Stimulated activated CD8-positive, alpha-beta memory T cell treated with anti-CD3 and anti-CD28 coated beads, Interleukin-12 subunit alpha, Interleukin-12 subunit beta, amount 100 ng/mL, for 1 hour (primary cell): ENCODE data around the gene CLDN9.
A peak's percentile ranks its signal among the peaks of the same experiment; 100 is the strongest.

Source experiments
- DNase-seq: peaks from one replicate; pipeline ENCODE4 v3.0.0-alpha.2; 2020; ENCODE audit warnings: low read depth

The CLDN9 gene

DNA sequence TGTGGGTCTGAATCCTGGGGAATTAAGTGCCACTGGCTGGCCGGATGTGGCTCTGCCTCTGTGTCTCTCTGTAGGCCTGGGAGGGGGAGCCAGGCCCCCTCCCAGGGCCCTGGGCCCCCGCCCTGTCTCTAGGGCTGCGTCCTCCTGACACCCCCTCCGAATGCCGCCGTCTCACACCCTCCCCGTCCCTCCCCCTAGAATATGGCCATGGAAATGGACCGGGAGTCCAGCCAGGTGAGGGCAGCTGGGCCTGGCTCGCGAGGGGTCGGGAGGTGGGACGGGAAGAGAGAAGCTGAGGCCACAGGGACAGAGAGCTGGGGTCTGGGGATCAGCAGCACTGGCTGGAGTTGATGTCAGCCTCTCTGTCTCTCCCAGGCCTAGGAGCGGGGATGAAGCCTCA is 16.4 kb upstream of the CLDN9 start:
- no peak for DNase-seq

DNA sequence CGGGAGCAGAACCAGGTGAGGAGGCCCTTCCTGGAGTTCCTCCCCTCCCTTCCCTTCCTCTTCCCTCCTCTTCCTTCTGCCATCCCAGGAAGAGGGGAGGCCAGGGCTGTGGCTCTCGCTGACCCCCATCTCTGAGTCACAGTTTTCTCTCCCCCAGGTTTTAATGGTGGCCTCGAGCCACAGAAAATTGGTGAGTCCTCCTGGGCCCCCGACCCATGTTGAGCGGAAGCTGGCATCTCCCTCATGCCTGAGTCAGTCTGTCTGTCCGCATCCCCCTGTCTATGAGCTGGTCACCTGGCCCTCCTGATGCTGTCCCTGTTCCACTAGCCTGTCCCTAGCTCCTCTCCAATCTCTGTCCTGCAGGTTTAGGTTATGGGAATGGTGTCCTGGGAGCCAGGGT is 12.8 kb upstream of the CLDN9 start:
- DNase-seq: no peak

DNA sequence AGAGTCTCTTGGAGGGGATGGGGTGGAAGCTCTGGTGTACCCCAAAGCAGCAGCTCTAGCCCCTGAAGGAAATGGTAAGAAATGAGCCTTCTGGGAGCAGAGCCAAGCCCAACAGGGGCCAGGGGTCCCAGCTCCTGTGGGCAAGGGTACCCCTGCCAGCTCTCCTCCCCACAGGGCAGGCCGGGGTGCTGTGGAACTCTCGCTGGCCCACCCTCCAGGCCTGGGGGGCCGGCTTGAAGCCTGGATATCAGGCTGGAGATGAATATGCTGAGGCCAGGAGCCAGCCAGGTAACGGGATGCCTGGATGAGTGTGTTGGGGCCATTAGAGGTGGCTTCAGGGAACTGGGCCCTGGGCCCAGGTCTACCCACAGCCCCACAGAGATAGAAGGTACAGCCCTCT is 12.2 kb upstream of the CLDN9 start:
- no peak for DNase-seq

DNA sequence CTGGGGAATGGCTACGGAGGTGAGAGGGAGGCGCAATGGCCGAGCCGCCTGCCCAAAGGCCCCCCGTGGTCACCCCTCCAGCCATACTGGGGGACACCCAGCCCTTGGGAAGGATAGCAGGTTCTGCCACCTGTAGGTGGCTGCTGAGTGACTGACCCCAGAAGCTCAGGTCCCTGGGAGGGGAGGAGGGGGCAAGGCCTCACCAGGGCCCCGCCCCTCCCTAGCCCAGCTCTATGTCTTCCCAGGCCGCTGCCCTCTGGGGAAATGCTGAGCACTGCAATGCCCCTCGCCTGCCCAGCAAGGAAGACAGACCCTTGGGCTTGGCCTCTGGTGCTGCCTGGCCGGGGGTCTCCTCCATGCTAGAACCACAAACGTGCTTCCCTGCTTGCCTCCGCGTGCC is 11.4 kb upstream of the CLDN9 start:
- no peak for DNase-seq

DNA sequence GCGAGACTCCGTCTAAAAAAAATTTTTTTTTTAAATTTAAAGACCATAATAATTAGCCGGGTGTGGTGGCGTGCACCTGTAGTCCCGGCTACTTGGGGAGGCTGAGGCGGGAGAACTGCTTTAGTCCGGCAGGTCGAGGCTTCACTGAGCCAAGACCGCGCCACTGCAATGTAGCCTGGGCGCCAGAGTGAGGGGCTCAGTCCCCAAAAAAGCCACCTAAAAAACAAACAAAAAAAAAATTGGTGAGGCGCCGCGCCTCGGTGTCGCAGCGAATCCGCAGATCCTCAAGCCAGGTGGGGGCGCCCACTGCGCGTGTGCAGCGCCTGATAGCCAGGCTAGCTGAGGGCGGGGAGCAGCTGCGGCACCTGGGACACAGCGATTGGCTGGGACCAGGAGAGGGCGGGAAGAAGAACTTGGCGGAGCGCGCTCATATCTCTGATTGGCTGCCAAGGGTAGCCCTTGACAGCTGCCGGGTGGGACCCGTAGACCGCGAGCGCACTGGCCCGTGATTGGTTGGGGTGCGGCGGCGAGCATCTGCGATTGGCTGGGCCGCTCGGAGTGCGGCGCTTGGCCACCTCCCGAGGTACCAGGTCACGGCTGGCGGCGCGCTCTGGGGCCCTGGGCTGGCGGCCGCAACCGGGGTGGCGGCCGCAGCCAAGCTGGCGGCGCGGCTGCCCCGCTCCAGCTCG is 9.0 kb upstream of the CLDN9 start:
- DNase-seq: peak; percentile 94

DNA sequence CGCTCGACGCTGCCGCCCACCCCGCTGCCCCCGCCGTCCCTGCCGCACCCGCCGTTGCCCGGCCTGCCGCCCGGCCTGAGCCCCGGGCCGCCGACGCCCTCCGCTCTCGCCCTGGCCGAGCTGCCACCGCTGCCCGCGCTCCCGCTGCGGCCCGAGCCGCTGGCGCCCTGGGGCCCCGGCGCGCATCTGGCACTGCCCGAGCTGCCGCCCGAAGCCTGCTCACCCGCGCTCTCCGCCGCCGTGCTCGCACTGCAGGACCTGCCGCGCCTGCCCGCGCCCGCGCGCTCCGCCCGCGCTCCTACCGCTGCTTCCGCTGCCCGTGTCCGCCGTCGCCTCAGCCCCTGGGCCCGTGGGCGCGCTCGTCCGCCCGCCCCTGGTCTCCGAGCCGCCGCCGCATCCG is 8.4 kb upstream of the CLDN9 start:
- DNase-seq: no peak

DNA sequence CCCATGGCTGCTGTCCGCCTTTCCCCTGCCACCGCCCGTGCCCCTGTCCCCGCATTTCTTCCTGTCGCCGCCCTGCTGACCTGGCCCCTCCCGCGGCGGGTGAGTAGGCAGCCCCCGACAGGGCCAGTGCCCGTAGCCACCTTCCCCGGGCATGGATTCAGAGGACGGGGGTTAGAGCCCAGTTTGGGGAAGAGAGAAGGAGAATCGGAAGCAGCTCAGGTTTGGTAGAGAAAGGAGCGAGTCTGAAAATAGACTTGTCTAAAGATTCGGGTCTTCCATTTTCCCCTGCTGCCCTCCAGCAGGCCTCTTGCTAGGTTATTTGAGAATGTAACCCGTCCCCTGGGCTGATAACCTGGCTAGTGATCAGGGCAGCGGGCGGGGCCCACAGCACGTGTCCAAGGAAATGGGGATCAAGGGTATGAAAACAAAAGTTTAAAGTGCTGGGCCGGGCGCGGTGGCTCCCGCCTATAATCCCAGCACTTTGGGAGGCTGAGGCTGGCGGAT is 7.9 kb upstream of the CLDN9 start:
- DNase-seq: no peak

DNA sequence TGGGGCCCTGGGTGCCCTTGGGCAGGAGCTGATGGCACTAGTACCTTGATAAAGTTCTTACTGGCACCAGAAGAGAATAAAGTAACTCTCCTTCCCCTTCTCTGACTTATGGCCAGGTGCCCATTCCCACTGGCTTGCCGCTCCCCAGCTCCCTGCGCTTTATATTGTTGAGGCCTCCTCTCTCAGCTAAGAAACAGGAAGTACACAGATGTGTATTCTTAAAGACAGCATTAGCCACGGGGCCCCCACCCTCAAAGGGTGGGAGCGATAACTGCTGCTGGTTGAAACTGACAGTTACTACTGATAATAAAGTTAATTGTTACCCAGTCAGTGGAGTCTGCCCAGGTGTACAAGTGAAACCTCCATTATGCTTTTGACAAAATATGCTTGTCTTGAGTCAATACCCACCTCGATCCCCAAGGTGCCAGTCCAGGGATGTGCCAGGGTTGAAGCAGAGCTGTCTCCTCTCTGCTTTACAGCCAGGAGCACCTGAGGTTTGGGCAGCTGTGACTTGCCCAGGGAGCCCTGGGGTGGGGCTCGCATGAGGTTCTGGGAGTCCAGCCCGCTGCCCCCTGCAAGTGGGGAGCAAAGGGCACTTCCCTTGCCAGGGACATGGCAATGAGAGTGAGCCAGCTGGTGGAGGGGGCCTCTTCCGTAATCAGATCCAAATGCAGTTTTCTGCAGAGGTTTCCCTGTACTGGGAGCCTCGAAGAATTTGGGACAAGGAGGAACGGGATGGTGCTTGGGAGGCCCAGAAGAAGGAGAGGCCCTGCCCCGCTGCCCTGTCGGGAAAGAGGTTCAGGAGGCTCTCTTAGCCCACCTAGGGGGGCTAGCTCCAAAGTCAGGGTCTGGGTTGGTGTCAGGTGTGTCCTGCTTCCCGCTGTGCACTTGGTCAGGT is 5.4 kb upstream of the CLDN9 start:
- no peak for DNase-seq

DNA sequence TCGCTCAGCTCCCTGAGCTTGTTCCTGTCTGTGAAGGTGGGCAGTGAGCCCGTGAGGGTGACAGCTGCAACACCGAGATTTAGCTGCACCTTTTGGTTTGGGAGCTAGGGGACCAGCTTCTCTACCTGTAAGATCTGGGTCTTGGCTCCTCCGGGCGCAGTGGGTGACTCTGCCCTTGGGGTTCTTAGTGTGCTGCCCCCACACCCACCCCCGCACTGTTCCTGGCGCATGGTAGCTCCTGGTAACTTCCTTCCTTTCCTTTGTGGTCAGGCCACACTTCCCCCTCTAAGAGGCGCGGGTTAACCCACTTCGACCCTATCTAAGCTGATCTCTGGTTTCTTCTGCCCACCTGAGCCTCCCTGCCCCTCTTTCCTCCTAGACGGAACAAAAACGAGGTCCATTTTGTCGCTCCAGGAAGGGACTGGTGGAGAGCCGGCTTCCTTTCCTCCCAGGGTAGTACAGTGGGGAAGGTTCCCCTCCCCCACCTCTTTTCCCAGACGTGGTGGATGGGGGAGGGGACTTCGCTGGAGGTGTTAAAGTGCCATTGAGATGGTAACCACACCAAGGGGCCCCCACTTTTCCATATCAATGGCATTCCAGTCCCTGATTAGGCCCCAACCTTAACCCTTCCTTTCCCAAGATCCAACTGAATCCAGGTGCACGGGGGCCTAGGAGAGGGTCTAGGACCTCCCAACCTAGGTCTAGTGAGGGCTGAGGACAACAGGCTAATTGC is 4.6 kb upstream of the CLDN9 start:
- no peak for DNase-seq

DNA sequence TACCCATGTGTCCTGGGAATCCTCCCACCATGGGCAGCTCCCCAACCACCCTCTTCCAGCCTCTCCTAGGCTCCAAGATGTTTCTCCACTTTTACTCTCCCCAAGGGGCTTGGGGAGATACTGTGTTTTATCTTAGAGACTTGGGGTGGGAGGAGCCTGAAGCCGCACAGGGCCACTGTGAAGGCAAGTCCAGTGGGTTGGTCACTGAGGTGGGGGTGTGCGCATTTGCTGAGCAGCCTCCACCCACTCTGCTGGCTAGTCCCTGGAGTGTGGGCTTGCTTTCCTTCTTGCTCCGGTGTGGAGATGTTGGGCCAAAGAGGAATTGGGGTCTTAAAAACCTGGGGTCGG is 4.1 kb upstream of the CLDN9 start:
- DNase-seq: no peak

DNA sequence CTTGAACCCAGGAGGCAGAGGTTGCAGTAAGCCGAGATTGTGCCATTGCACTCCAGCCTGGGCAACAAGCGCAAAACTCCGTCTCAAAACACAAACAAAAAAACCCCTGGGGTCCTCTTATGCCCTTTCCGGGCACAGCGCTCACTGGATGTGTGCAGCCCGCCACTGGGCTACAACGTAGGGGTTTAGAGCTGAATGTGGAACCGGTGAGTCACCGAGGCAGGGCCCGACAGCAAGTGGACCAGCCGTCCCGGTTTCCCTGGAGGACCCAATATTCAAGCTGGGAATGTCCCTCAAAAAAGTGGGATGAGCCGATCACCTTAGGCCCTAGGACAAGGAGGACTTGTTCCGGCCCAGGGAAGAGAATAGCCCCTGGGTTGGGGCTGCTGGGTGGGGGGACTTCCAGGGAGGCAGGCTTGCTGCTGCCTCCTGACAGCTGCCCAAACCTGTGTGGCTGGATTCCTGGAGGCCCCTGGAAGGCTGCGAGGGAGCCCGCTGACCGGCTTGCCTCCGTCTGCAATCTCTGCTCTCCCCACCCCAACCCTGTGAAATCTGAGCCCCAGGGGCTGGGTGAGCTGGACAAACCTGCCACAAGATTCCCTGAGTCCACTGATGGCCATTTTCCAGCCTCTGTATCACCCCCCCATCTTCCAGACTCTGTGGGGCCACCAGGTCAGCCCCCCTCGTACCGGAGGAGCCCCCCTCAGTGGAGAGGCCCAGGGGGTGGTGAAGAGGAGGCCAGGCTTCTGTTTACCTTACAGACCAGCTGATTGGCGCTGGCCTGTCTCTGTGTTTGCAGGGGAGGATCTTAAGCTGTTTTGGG is 2.9 kb upstream of the CLDN9 start:
- no peak for DNase-seq

DNA sequence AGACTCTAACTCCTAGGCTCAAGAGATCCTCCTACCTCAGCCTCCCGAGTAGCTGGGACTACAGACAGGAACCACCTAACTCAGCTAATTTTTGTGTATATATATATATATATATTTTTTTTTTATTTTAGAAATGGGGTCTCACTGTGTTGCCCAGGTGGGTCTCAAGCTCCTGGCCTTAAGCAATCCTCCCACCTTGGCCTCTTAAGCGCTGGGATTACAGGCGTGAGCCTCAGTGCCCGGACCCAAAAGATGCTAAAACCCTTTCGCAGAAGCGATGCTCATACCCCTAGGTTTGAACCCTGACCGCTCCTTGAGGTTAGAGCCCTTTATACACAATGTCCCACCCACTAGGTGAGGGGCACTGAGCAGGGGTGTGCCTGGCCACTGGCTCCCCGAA is 2.2 kb upstream of the CLDN9 start:
- DNase-seq: no peak

DNA sequence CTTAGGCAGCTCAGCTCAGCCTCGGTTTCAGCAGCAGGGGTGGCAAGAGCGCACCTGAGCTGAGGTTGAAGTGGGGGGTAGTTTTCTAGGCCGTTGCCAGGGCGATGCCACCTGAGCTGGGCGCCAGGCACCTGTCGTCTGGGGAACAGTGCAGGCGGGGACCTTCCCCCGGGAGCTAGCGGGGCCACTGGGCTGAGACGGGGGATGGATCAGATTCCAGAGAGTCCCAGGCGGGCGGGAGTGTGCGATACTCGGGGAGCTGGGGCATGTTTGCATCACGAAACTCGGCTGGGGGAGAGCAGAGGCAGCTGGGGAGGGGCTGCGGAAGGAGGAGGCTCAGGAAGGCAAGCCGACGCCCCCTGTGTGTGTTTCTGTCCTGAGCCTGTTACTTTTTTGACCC is 477 bp upstream of the CLDN9 start:
- DNase-seq: no peak

DNA sequence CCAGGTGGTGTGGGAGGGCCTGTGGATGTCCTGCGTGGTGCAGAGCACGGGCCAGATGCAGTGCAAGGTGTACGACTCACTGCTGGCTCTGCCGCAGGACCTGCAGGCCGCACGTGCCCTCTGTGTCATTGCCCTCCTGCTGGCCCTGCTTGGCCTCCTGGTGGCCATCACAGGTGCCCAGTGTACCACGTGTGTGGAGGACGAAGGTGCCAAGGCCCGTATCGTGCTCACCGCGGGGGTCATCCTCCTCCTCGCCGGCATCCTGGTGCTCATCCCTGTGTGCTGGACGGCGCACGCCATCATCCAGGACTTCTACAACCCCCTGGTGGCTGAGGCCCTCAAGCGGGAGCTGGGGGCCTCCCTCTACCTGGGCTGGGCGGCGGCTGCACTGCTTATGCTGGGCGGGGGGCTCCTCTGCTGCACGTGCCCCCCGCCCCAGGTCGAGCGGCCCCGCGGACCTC is 798 bp downstream of the CLDN9 start:
- DNase-seq: no peak

DNA sequence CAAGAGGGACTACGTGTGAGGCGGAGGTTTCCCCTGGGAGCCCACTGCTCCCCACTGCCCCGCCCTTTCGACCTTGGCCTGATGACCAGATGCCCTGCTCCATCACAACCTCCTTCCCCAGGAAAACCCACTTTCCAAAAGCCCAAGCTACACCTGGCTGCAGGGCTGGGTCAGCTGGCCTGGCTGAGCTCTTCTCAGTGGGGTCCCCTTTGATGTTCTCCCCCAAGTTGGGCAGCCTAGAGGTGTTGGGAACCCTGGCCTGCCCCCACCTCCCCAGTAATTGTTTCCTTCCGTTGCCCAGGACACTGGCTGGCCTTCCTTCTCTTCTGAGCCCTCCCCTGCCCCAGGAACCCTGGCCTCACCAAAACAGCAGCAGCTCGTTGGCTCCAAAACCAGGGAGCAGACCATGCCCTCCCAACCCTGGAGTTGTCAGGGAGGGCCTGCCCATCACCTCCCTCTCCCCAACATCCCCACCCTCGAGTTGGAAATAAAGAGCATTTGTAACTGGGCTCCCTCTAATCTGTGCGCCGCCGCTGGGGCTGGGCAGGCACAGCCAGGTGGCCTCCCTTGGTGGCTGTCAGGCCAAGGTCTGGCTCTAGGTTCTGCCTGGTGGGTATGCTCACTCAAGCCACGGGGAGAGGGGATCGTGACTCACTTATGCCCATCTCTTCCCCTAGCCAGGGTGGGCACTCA is 1.4 kb downstream of the CLDN9 start:
- no peak for DNase-seq

DNA sequence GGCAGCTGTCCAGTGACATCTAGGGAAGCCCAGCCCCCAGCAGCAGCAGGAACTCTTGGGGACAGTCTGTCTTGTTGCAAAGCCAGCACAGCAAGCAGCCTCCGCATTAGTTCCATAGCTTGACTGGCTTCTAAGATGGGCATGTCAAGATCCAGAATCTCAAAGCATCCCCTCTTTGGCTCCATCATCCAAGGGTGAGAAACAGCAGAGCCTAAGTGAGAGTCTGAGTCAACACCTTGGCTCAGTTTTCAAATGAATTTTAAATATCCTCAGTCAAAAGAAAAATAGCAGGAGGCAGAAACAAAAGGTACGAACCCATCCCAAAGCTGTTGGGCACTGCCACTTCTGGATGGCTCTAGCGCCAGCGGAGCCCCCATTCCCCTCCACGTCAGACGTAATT is 2.2 kb downstream of the CLDN9 start:
- DNase-seq: no peak

DNA sequence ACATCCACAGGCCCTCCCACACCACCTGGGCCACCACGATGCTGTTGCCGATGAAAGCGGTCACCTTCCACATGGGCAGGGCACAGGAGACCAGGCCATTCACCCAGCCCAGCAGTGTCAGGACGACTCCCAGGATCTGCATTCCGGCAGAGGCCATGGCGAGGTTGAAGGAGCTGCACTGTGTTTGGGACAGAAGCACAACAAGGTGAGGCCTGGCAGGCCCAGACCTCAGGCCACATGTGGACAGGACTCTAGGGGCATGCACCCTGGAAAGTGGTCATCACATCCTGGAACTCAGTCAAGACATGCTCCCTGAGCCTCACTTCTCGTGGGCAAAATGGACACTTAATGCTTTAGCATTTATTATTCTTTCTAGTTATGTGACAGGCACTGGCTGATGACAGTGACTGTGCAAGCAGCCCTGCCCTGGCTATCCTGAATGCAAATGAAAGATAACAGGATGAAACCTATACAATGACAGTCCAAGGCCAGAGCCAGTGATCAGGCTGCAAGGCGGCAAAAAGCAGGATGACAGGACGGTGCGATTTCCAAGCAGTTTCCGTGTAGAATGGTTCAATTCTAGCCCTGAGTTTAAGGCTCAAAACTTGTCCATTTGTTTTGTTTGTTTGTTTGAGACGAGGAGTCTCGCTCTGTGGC is 3.3 kb downstream of the CLDN9 start:
- no peak for DNase-seq

DNA sequence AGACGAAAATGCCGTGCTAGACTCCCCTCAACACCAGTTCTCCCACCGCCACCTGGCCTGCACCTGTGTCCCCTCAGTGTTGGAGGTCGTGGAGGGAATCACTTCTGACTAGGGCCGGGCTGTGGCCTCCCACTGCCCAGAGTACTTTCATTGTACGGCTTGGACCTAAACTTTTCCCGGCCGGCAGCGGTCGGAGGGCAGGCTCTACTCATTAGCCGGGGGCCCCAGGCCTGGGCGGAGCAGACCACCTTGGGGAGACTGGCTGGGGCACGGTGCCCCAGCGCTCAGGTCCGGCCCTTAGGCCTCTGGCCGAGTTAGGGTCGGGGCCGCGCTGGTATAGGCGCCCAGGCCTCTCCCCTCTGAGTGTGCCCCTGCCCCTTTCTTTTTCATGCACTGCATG is 4.6 kb downstream of the CLDN9 start:
- DNase-seq: no peak

DNA sequence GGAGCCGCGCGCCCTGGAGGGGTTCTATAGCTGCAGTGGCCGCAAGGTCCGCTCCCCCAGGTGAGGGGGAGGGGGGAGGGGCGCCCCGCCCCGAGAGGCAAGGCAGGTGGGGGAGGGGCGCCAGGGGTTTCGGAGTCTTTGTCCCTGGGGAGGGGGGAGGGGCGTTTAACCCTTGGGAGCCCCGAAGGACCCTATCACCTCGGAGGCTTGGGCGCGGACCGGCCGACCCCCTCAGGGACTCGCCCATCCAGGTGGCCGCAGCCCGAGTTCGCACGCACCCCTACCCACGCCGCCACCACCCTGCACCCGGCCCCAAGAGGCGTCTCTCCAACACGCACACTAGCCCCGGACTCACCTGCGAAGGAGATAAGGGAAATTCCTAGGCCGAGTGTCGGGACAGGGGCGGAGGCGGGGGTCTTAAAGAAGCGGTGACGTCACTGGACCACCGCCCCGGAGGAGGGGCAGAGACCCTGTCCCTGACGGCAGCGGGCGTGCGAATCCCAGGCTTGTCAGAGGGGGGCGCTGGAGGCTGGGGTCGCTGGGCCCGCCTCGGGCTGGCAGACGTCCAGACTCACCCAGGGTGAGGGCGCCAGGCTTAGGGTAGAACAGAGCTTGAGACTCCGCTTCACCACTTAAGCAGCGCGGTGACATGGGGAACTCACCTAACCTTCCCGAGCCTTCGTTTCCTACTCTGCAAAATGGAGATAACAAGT is 5.2 kb downstream of the CLDN9 start, which contains the start of gene CLDN6:
CLDN6 (minus strand) TSS at position 390 of the 713 bp plus-strand sequence. CDS start 2,162 bp downstream, outside the sequence.
- no peak for DNase-seq
